Erythroblast (primary cell): ENCODE data around the gene MLLT1.

ENCODE experiments used
- GATA1 ChIP-seq: IDR thresholded peaks from 2 replicates; pipeline ENCODE4 v1.6.1; 2011; ENCODE audit warnings: low read depth, mild to moderate bottlenecking, control low read depth, low read length, moderate library complexity
- POLR2A ChIP-seq: IDR thresholded peaks from 2 replicates; pipeline ENCODE4 v1.6.1; 2011; ENCODE audit warnings: mild to moderate bottlenecking, low read length

GRCh38 chr19:6161271-6161850, 118.4 kb downstream of the MLLT1 start:
- TF ChIP-seq POLR2A (no peak), GATA1 (no peak)
